H1 (cell line): ENCODE data around the gene RAPH1. TPM values are rescaled to one million over a fixed set of nuclear protein-coding genes. Genes with fewer than 3 reads are reported as not detected.

Experiments used
- CTCF ChIA-PET: fragments of 300-600 bp; sonication (Branson Sonifier 250); formaldehyde crosslinking; loops from one replicate; lab custom pipeline; 2021; ENCODE audit not compliant: partially characterized antibody; lab: Charles Lee
- POLR2A ChIA-PET: fragments of 300-600 bp; sonication (Branson Sonifier 250); formaldehyde crosslinking; loops from one replicate; lab custom pipeline; 2021; ENCODE audit warnings: inconsistent platforms; ENCODE audit not compliant: partially characterized antibody; lab: Charles Lee
- DNase-seq, 2 experiments: peaks; one replicate each; pipeline versions ENCODE4 v3.0.0 to v3.0.0-alpha.2; 2010 to 2022; ENCODE audit warnings: low spot score in 2 of 2, low read depth in 1 of 2, mixed read lengths in 1 of 2
- FAIRE-seq: peaks from 2 replicates; lab custom pipeline; 2011; peaks lifted over from hg19 to GRCh38; lab: Jason Lieb, UNC
- H2AFZ ChIP-seq: 2 replicates; pipeline ENCODE4 v1.8.1; 2012; ENCODE audit warnings: low read length, inconsistent platforms
- H2AK5ac ChIP-seq: 2 replicates; pipeline ENCODE4 v1.6.1; 2013; ENCODE audit warnings: low read depth, low read length
- H2BK120ac ChIP-seq: replicated peaks from 2 replicates; pipeline ENCODE3; 2013; ENCODE audit warnings: low read depth, low read length, inconsistent platforms
- H2BK12ac ChIP-seq: 2 replicates; pipeline ENCODE4 v1.6.1; 2013; ENCODE audit warnings: low read depth, low read length
- H2BK15ac ChIP-seq: 2 replicates; pipeline ENCODE4 v1.6.1; 2013; ENCODE audit warnings: low read length
- H2BK20ac ChIP-seq: 2 replicates; pipeline ENCODE4 v1.6.1; 2013; ENCODE audit warnings: low read length
- H2BK5ac ChIP-seq: 2 replicates; pipeline ENCODE4 v1.6.1; 2013; ENCODE audit warnings: low read depth, low read length
- H3K14ac ChIP-seq: 2 replicates; pipeline ENCODE4 v1.6.1; 2013; ENCODE audit warnings: inconsistent platforms; ENCODE audit not compliant: insufficient read length
- H3K18ac ChIP-seq: 2 replicates; pipeline ENCODE4 v1.6.1; 2013; ENCODE audit warnings: low read length; ENCODE audit errors: extremely low read depth
- H3K23ac ChIP-seq: 2 replicates; pipeline ENCODE4 v1.6.1; 2013; ENCODE audit warnings: inconsistent platforms; ENCODE audit not compliant: insufficient read length
- H3K23me2 ChIP-seq: 2 replicates; pipeline ENCODE4 v1.6.1; 2013; ENCODE audit warnings: low read depth, low read length
- H3K27ac ChIP-seq: 2 replicates; pipeline ENCODE4 v1.6.1; 2011; ENCODE audit warnings: low read depth, low read length, inconsistent platforms
- H3K27me3 ChIP-seq, 4 experiments: replicated peaks in 1 of 4; 1 replicate in 1 of 4; 2 replicates in 3 of 4; pipeline versions ENCODE4 v1.6.1 to v1.8.1; 2011 to 2013; ENCODE audit warnings: low read length in 3 of 4, mild to moderate bottlenecking in 3 of 4, inconsistent platforms in 2 of 4, mixed read lengths in 2 of 4, moderate library complexity in 1 of 4; ENCODE audit not compliant: control insufficient read depth in 3 of 4, insufficient read depth in 3 of 4; ENCODE audit errors: extremely low read depth in 1 of 4
- H3K36me3 ChIP-seq, 4 experiments: 2 replicates each; pipeline versions ENCODE4 v1.6.1 to v1.8.1; 2011 to 2013; ENCODE audit warnings: mild to moderate bottlenecking in 4 of 4, low read length in 3 of 4, moderate library complexity in 2 of 4, control low read depth in 1 of 4, inconsistent platforms in 1 of 4; ENCODE audit not compliant: insufficient read depth in 4 of 4, control insufficient read depth in 2 of 4
- H3K4ac ChIP-seq: replicated peaks from 2 replicates; pipeline ENCODE3; 2013; ENCODE audit warnings: low read length, low read depth, mixed read lengths, inconsistent platforms; ENCODE audit not compliant: insufficient read length
- H3K4me1 ChIP-seq, 4 experiments: replicated peaks in 1 of 4; 1 replicate in 1 of 4; 2 replicates in 3 of 4; pipeline versions ENCODE4 v1.6.1 to v1.8.1; 2011 to 2013; ENCODE audit warnings: low read length in 3 of 4, inconsistent platforms in 2 of 4, mixed read lengths in 1 of 4; ENCODE audit not compliant: insufficient read depth in 4 of 4, control insufficient read depth in 3 of 4
- H3K4me2 ChIP-seq, 2 experiments: 2 replicates each; pipeline versions ENCODE4 v1.6.1 to v1.8.1; 2011 to 2013; ENCODE audit warnings: low read depth in 2 of 2, low read length in 2 of 2, control low read depth in 1 of 2, inconsistent platforms in 1 of 2, mild to moderate bottlenecking in 1 of 2; ENCODE audit not compliant: insufficient read depth in 1 of 2
- H3K4me3 ChIP-seq, 4 experiments: fragments of 200-600, 300-600 bp in 1 of 4; sonication (generic), shearing (Covaris generic), sonication (Bioruptor Twin) in 1 of 4; 2 replicates each; pipeline versions ENCODE4 v1.5.1 to v1.8.1; 2011 to 2016; ENCODE audit warnings: low read length in 4 of 4, low read depth in 3 of 4, control low read depth in 2 of 4, inconsistent platforms in 2 of 4, mild to moderate bottlenecking in 2 of 4, mixed read lengths in 1 of 4, moderate library complexity in 1 of 4; ENCODE audit not compliant: insufficient read depth in 2 of 4; ENCODE audit errors: extremely low read depth in 1 of 4
- H3K56ac ChIP-seq: replicated peaks from 2 replicates; pipeline ENCODE3; 2013; ENCODE audit warnings: low read depth, mild to moderate bottlenecking, mixed read lengths, low read length, inconsistent platforms; ENCODE audit not compliant: insufficient read length
- H3K79me1 ChIP-seq: 2 replicates; pipeline ENCODE4 v1.6.1; 2013; ENCODE audit warnings: low read depth, low read length, control low read depth
- H3K79me2 ChIP-seq, 2 experiments: 2 replicates each; pipeline versions ENCODE4 v1.6.1 to v1.8.1; 2012 to 2013; ENCODE audit warnings: low read length in 2 of 2, mild to moderate bottlenecking in 2 of 2, inconsistent platforms in 1 of 2; ENCODE audit not compliant: insufficient read depth in 2 of 2, control insufficient read depth in 1 of 2
- H3K9ac ChIP-seq, 4 experiments: replicated peaks in 1 of 4; 1 replicate in 1 of 4; 2 replicates in 3 of 4; pipeline versions ENCODE4 v1.6.1 to v1.8.1; 2011 to 2013; ENCODE audit warnings: low read depth in 3 of 4, low read length in 3 of 4, control low read depth in 2 of 4, mild to moderate bottlenecking in 2 of 4, moderate library complexity in 2 of 4, inconsistent platforms in 1 of 4; ENCODE audit errors: extremely low read depth in 1 of 4
- H3K9me3 ChIP-seq, 2 experiments: 2 replicates each; pipeline versions ENCODE4 v1.6.1 to v1.8.1; 2012 to 2013; ENCODE audit warnings: mild to moderate bottlenecking in 2 of 2, moderate library complexity in 2 of 2, control low read depth in 1 of 2, inconsistent platforms in 1 of 2, low read depth in 1 of 2, low read length in 1 of 2, mixed read lengths in 1 of 2; ENCODE audit not compliant: insufficient read depth in 2 of 2
- H4K20me1 ChIP-seq, 2 experiments: replicated peaks in 1 of 2; 2 replicates each; pipeline versions ENCODE3 to v1.8.1; 2011 to 2013; ENCODE audit warnings: inconsistent platforms in 2 of 2, low read length in 2 of 2, mild to moderate bottlenecking in 1 of 2; ENCODE audit not compliant: insufficient read depth in 2 of 2, control insufficient read depth in 1 of 2
- H4K5ac ChIP-seq: 2 replicates; pipeline ENCODE4 v1.6.1; 2013; ENCODE audit warnings: low read length, low read depth, mixed read lengths, inconsistent platforms; ENCODE audit not compliant: insufficient read length
- H4K8ac ChIP-seq: 2 replicates; pipeline ENCODE4 v1.8.0; 2013; ENCODE audit warnings: mild to moderate bottlenecking, moderate library complexity, low read length, inconsistent platforms; ENCODE audit not compliant: insufficient read depth; ENCODE audit errors: extremely low read depth
- H4K91ac ChIP-seq: replicated peaks from 2 replicates; pipeline ENCODE3; 2013; ENCODE audit warnings: low read length, mixed read lengths, inconsistent platforms; ENCODE audit not compliant: insufficient read length
- CREB1 ChIP-seq: IDR thresholded peaks from 2 replicates; pipeline ENCODE4 v1.6.1; 2012; ENCODE audit warnings: inconsistent platforms
- HDAC2 ChIP-seq, 2 experiments: fragments of 300-600 bp in 1 of 2; sonication (generic) in 1 of 2; IDR thresholded peaks; 2 replicates each; pipeline ENCODE4 v1.6.1; 2011 to 2012; ENCODE audit warnings: low read depth in 2 of 2, low read length in 2 of 2, mild to moderate bottlenecking in 2 of 2, moderate library complexity in 2 of 2, borderline replicate concordance in 1 of 2, inconsistent platforms in 1 of 2
- RAD21 ChIP-seq, 2 experiments: IDR thresholded peaks in 1 of 2; conservative IDR thresholded peaks in 1 of 2; 2 replicates each; pipeline ENCODE4 v1.6.1; 2011; ENCODE audit warnings: low read depth in 2 of 2, low read length in 2 of 2, improper control_type of control experiment in 1 of 2, inconsistent platforms in 1 of 2, mild to moderate bottlenecking in 1 of 2, moderate library complexity in 1 of 2
- SP4 ChIP-seq: IDR thresholded peaks from 2 replicates; pipeline ENCODE4 v1.6.1; 2012; ENCODE audit warnings: low read length, inconsistent platforms
- TAF1 ChIP-seq: IDR thresholded peaks from 2 replicates; pipeline ENCODE4 v1.6.1; 2011; ENCODE audit warnings: mild to moderate bottlenecking, low read depth, low read length
- WGBS, 2 experiments: shearing (Covaris generic) in 1 of 2; methylation state at CpG; one replicate each; pipeline versions ENCODE4 v1.1.6 to v1.1.7; 2013 to 2015; ENCODE audit warnings: low lambda C conversion rate in 2 of 2, mixed read lengths in 2 of 2, inconsistent platforms in 1 of 2, low coverage in 1 of 2, missing lambda C conversion rate in 1 of 2; ENCODE audit not compliant: insufficient replicate concordance in 2 of 2, insufficient coverage in 1 of 2, insufficient read length in 1 of 2; ENCODE audit errors: extremely low coverage in 1 of 2, missing lambda C conversion rate in 1 of 2; 5-methylcytosine and 5-hydroxymethylcytosine counted together
- polyA plus RNA-seq, 7 experiments: library from polyadenylated mRNA; depleted of rRNA in 3 of 7; stranded (reverse) in 5 of 7; unstranded in 2 of 7; fragments of >200 nt in 5 of 7; fragments of 200-250 nt in 2 of 7; gene quantifications; 1 replicate in 5 of 7; 2 replicates in 1 of 7; 4 replicates in 1 of 7; pipeline versions ENCODE4 v1.2.1 to v1.2.3, GENCODE V29; 2011 to 2013; ENCODE audit warnings: missing spikeins in 2 of 7, mixed read lengths in 2 of 7
- total RNA-seq: library from RNA; stranded (reverse); fragmentation: NEBNext Ultra II Directional; extraction: Animal tissue kit (Norgen Biotek cat#: 25700); gene quantifications from 2 replicates; pipeline ENCODE4 v1.2.1, GENCODE V29; 2021
- TF ChIP-seq, protein P1 (sequence below), 3 experiments: IDR thresholded peaks; 1 replicate in 2 of 3; 2 replicates in 1 of 3; pipeline versions ENCODE4 v1.5.1 to v1.6.1; 2011; ENCODE audit warnings: low read length in 3 of 3, mild to moderate bottlenecking in 3 of 3, inconsistent platforms in 2 of 3, low read depth in 1 of 3, moderate library complexity in 1 of 3; ENCODE audit not compliant: insufficient read depth in 1 of 3; ENCODE audit errors: control extremely low read depth in 1 of 3

RAPH1 gene
- total and polyA plus RNA-seq, 2 of the 8 experiments (the other 6 are each of a cell fraction or from before 2014, with no cell fraction given), result 3.8 to 27.4 TPM

- no peak overlapping the region for H4K8ac ChIP-seq
- no peaks in the 10 kb centered on the region for H3K9me3 ChIP-seq
- H3K14ac ChIP-seq, result no peak overlapping the region
- H3K4me2 ChIP-seq, result peak overlapping the region in 1 of 2 experiments; percentile 46; a peak in 2 of 4 replicates
- no peak overlapping the region for H3K4ac ChIP-seq
- no peak overlapping the region for H2BK12ac ChIP-seq
- peaks cover 0 to under 1% (median 0%) of the 10 kb centered on the region in 4 experiments; a peak in 1 of 7 replicates for H3K27me3 ChIP-seq
- H2AK5ac ChIP-seq, result no peak overlapping the region
- POLR2A ChIA-PET, result no interaction called here
- H3K4me3 ChIP-seq, result no peak overlapping the region
- H2BK120ac ChIP-seq, result no peak overlapping the region
- no peaks in the 10 kb centered on the region for H3K23me2 ChIP-seq
- TF ChIP-seq TAF1, result no peak
- TF ChIP-seq CREB1, result no peak
- TF ChIP-seq HDAC2 (IDR thresholded peaks at IDR 0.05; ENCODE audit: borderline replicate concordance in 1 of 2, low read depth in 2 of 2, low read length in 2 of 2), result no peak
- peak; percentile 38; the same call in 1 of the 2 replicates for TF ChIP-seq SP4
- TF ChIP-seq, protein P1, sequence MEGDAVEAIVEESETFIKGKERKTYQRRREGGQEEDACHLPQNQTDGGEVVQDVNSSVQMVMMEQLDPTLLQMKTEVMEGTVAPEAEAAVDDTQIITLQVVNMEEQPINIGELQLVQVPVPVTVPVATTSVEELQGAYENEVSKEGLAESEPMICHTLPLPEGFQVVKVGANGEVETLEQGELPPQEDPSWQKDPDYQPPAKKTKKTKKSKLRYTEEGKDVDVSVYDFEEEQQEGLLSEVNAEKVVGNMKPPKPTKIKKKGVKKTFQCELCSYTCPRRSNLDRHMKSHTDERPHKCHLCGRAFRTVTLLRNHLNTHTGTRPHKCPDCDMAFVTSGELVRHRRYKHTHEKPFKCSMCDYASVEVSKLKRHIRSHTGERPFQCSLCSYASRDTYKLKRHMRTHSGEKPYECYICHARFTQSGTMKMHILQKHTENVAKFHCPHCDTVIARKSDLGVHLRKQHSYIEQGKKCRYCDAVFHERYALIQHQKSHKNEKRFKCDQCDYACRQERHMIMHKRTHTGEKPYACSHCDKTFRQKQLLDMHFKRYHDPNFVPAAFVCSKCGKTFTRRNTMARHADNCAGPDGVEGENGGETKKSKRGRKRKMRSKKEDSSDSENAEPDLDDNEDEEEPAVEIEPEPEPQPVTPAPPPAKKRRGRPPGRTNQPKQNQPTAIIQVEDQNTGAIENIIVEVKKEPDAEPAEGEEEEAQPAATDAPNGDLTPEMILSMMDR (IDR thresholded peaks at IDR 0.05; ENCODE audit: control extremely low read depth in 1 of 3, insufficient read depth in 1 of 3, low read depth in 1 of 3, low read length in 3 of 3), result peak; percentile 49 to 81 (median 71)
- TF ChIP-seq RAD21 (IDR thresholded peaks at IDR 0.05 in 1 of 2, conservative IDR thresholded peaks at IDR 0.05 in 1 of 2; ENCODE audit: low read depth in 2 of 2, low read length in 2 of 2), result peak; percentile 93
- no peak overlapping the region for H2AFZ ChIP-seq
- no peak overlapping the region for H4K5ac ChIP-seq
- no peak for DNase-seq
- H4K20me1 ChIP-seq, result no peaks in the 10 kb centered on the region
- peaks cover 0 to 2% (median 1%) of the 10 kb centered on the region in 4 experiments; a peak in 6 of 8 replicates for H3K36me3 ChIP-seq
- WGBS, 2 experiments, result 76% methylated on average over 8 of the region's 8 CpGs; no CpG with 5 or more reads in 1 of the 2 experiments
- H3K79me2 ChIP-seq, result no peaks in the 10 kb centered on the region
- H3K56ac ChIP-seq, result no peak overlapping the region
- H2BK20ac ChIP-seq, result no peak overlapping the region
- no peak overlapping the region for H3K9ac ChIP-seq
- H3K4me1 ChIP-seq, result peaks cover 0 to 8% (median 4%) of the 10 kb centered on the region in 4 experiments; a peak in 3 of 7 replicates
- H2BK15ac ChIP-seq, result no peak overlapping the region
- peak; percentile 84 for FAIRE-seq
- H3K27ac ChIP-seq, result peak overlapping the region; percentile 12; the same call in 1 of the 2 replicates
- no peaks in the 10 kb centered on the region; the same call in 1 of the 2 replicates for H3K79me1 ChIP-seq
- CTCF ChIA-PET, result interaction anchor here (0.5 to 2.5 kb wide), 17 partner anchors 18 to 430 kb away, joined by 3 to 28 read pairs (median 3); no protein-coding TSS in a partner anchor
- no peak overlapping the region for H3K23ac ChIP-seq
- no peak overlapping the region for H4K91ac ChIP-seq
- H2BK5ac ChIP-seq, result no peak overlapping the region
- no peak overlapping the region for H3K18ac ChIP-seq
These were observed 50.6 kb downstream of the RAPH1 start for GRCh38 chr2:203484266-203485112.
